Heart left ventricle (tissue), 16 donors: ENCODE data around the gene FBXO30. TPM values are rescaled to one million over a fixed set of nuclear protein-coding genes. Genes with fewer than 3 reads are reported as not detected.

ENCODE experiments used
- ATAC-seq, 4 donors: fragments of 200-7000 bp; cut with Tn5 transposase; one replicate each; pipeline ENCODE4 v1.9.1; 2020 to 2022; ENCODE audit warnings: moderate library complexity in 4 of 4, mild to moderate bottlenecking in 3 of 4, moderate number of reproducible peaks in 1 of 4
- DNase-seq, 5 donors: peaks; one replicate each; pipeline ENCODE4 v3.0.0-alpha.2; 2020
- H3K27ac ChIP-seq, 12 donors: fragments of 200-600 bp; sonication (generic) in 4 of 12; one replicate each; pipeline versions ENCODE4 v1.5.0 to v1.8.0; 2016 to 2022; ENCODE audit warnings: mild to moderate bottlenecking in 2 of 12
- H3K27me3 ChIP-seq, 9 donors: fragments of 200-600 bp; sonication (generic) in 2 of 9; one replicate each; pipeline versions ENCODE4 v1.5.1 to v1.8.0; 2016 to 2022; ENCODE audit warnings: mild to moderate bottlenecking in 3 of 9
- H3K36me3 ChIP-seq, 9 donors: fragments of 200-600 bp; sonication (generic) in 2 of 9; one replicate each; pipeline versions ENCODE4 v1.5.0 to v1.8.0; 2018 to 2022; ENCODE audit warnings: mild to moderate bottlenecking in 2 of 9
- H3K4me1 ChIP-seq, 12 donors: fragments of 200-600 bp; sonication (generic) in 4 of 12; one replicate each; pipeline versions ENCODE4 v1.5.0 to v1.8.0; 2016 to 2022; ENCODE audit warnings: mild to moderate bottlenecking in 3 of 12
- H3K4me3 ChIP-seq, 12 donors: fragments of 200-600 bp; sonication (generic) in 4 of 12; one replicate each; pipeline versions ENCODE4 v1.5.0 to v1.8.0; 2017 to 2022; ENCODE audit warnings: mild to moderate bottlenecking in 9 of 12, moderate library complexity in 4 of 12
- H3K9me3 ChIP-seq, 12 donors: fragments of 200-600 bp; sonication (generic) in 4 of 12; one replicate each; pipeline versions ENCODE4 v1.5.0 to v1.8.0; 2016 to 2022; ENCODE audit warnings: mild to moderate bottlenecking in 1 of 12
- POLR2A ChIP-seq, 2 donors: fragments of 450-650 bp; IDR thresholded peaks; one replicate each; pipeline ENCODE4 v1.6.1; 2017; ENCODE audit warnings: antibody characterized with exemption in 2 of 2, mild to moderate bottlenecking in 2 of 2, moderate library complexity in 2 of 2
- WGBS, 4 donors: extraction: QIAGEN DNeasy Blood & Tissue Kit in 2 of 4; methylation state at CpG; one replicate each; pipeline versions ENCODE4 v1.1.5 to v1.1.7; 2013 to 2018; 5-methylcytosine and 5-hydroxymethylcytosine counted together
- intact Hi-C, 10 donors: fragments of 100-400 bp; cut with DNase I; formaldehyde crosslinking; loops; one replicate each; pipeline versions ENCODE4 v1.11.1 to v1.14.2; 2022
- polyA plus RNA-seq, 2 donors: library from polyadenylated mRNA; stranded (reverse); fragments of 200-250 nt; gene quantifications; one replicate each; pipeline ENCODE4 v1.2.3, GENCODE V29; 2013
- total RNA-seq, 9 donors: library from RNA; depleted of rRNA in 2 of 9; stranded (reverse); fragments of >200 nt in 2 of 9; fragmentation: NEBNext Ultra II Directional in 3 of 9; extraction: Animal tissue kit (Norgen Biotek cat#: 25700) in 3 of 9; gene quantifications; one replicate each; pipeline versions ENCODE4 v1.1.0 to v1.2.4, GENCODE V29; 2016 to 2023
- TF ChIP-seq, protein P1 (sequence below), 12 donors: fragments of 200-600 bp; sonication (generic) in 4 of 12; IDR thresholded peaks; one replicate each; pipeline versions ENCODE4 v1.5.0 to v1.8.0; 2018 to 2022; ENCODE audit warnings: antibody characterized with exemption in 12 of 12, mild to moderate bottlenecking in 5 of 12
- donor health status: ischemic (EF 13 %, LVEDD 7.1; RV severe dilation, severe dysfunction).
- donor health status: healthy with polysubstance abuse.
- donor health status: DM: no; HTN: yes; CAD: no.
- donor health status: DM: no; HTN: no; CAD: no.
- donor health status: ischemic (EF 25% LVEDD 6.9; RV normal size, moderate dysfunction).
- donor health status: ischemic (EF 25% LVEDD 5.7; RV mildly dilated, moderate dysfunction).
- donor health status: healthy.
- donor health status: DM: yes; HTN: yes; CAD: no.
- donor health status: ischemic (EF 35%, LVEDD 5.7; RV mildly dilated, moderate dysfunction).
- donor health status: nonischemic (EF 11% LVEDD 7.7; RV severe dilation, severe dysfunction).
- donor health status: DM: yes; HTN: yes; CAD: no.
- donor health status: PGD.
- donor health status: ischemic (EF 29% LVEDD 5.4; RV normal size, mild dysfunction).
- donor health status: nonischemic (EF 23%, LVEDD 6.1; RV moderate dilation, normal function).

FBXO30 gene
- total and polyA plus RNA-seq, 11 donors: 7.0 to 17.1 (median 13.7) TPM

DNA sequence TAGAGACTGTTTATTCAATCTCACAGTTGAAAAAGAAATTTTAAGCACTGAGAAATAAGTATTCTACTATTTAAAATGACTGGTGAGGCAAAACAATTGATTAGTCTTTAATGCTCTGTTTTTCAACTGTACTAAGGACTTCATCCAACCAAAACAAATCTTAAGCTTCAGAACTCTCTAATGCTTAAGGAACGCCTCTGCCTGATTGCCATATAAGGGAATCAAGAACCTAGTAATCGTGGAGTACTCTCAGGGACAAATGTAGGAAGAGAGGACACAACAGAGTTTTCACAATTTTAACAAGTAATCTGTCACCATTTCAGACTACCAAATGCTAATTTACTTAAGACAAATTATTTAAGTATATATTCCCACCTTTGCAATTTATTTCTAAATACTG lies 16.1 kb downstream of the FBXO30 start:
- Histone ChIP-seq H3K27me3 (no peaks in the 10 kb centered on the region), H3K4me3 (no peak overlapping the region), H3K27ac (peak overlapping the region in 1 of 12 donors; percentile 33), H3K36me3 (peaks cover 0 to 39% (median 6%) of the 10 kb centered on the region in 9 donors), H3K9me3 (no peaks in the 10 kb centered on the region), H3K4me1 (peaks cover 0 to 34% (median 10%) of the 10 kb centered on the region in 12 donors)
- TF ChIP-seq POLR2A (IDR thresholded peaks at IDR 0.05): no peak
- TF ChIP-seq, protein P1, sequence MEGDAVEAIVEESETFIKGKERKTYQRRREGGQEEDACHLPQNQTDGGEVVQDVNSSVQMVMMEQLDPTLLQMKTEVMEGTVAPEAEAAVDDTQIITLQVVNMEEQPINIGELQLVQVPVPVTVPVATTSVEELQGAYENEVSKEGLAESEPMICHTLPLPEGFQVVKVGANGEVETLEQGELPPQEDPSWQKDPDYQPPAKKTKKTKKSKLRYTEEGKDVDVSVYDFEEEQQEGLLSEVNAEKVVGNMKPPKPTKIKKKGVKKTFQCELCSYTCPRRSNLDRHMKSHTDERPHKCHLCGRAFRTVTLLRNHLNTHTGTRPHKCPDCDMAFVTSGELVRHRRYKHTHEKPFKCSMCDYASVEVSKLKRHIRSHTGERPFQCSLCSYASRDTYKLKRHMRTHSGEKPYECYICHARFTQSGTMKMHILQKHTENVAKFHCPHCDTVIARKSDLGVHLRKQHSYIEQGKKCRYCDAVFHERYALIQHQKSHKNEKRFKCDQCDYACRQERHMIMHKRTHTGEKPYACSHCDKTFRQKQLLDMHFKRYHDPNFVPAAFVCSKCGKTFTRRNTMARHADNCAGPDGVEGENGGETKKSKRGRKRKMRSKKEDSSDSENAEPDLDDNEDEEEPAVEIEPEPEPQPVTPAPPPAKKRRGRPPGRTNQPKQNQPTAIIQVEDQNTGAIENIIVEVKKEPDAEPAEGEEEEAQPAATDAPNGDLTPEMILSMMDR (IDR thresholded peaks at IDR 0.05): no peak
- WGBS, 4 donors: 24 to 38% (median 29%) methylated on average over 2 of the region's 2 CpGs
- no peak for DNase-seq
- intact Hi-C loops: no loop called here
- peak in 2 of 4 donors; percentile 56 to 61 for ATAC-seq

DNA sequence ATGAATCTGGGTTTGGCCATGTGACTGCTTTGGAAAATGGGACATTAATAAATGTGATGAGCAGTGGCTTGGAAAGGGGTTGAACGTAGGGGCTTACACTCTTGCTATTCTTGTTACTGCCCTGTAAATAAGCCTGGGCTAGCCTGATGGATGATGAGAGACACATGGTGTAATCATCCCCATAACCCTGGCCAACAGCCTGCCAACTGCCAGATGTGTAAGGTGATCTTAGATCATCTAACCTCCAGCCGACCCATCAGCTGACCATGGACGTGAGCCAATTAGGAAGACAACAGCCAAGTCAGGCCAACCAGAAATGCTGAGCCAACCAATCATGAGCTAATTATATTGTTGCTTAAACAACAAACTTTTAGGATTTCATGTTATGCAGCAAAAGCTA lies 25.2 kb downstream of the FBXO30 start:
- WGBS, 4 donors: 56 to 64% (median 61%) methylated on average over 3 of the region's 3 CpGs
- H3K36me3 ChIP-seq: peaks cover 0 to 12% (median 0%) of the 10 kb centered on the region in 9 donors
- ATAC-seq (no peak), DNase-seq (peak in 1 of 5 donors; percentile 27)
- intact Hi-C loops: no loop called here
- peaks cover 0 to 9% (median 0%) of the 10 kb centered on the region in 12 donors for H3K4me1 ChIP-seq
- no peak overlapping the region for H3K27ac ChIP-seq
- peaks cover 0 to 25% (median 4%) of the 10 kb centered on the region in 12 donors for H3K9me3 ChIP-seq
- no peak for TF ChIP-seq POLR2A (IDR thresholded peaks at IDR 0.05)
- TF ChIP-seq, protein P1 (IDR thresholded peaks at IDR 0.05): no peak
- H3K4me3 ChIP-seq: no peak overlapping the region
- H3K27me3 ChIP-seq: no peaks in the 10 kb centered on the region

DNA sequence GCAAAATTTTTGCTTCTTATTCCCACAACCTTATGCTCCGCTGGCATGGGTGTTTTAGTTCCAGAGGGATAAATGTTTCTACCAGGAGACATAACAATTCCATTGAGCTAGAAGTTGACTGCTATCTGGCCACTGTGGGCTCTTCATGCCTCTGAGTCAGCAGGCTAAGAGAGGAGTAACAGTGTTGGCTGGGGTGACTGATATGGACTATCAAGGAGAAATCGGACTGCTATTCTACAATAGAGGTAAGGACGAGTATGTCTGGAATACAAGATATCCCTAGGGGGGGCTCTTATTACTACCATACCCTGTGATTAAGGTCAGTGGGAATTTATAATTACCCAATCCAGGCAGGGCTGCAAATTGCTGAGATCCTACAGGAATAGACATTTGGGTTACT lies 26.9 kb downstream of the FBXO30 start:
- Histone ChIP-seq H3K9me3 (peaks cover 0 to 29% (median 4%) of the 10 kb centered on the region in 12 donors), H3K4me3 (no peak overlapping the region), H3K27ac (no peak overlapping the region), H3K36me3 (peaks cover 0 to 8% (median 0%) of the 10 kb centered on the region in 9 donors), H3K27me3 (no peaks in the 10 kb centered on the region), H3K4me1 (peaks cover 0 to 17% (median 1%) of the 10 kb centered on the region in 12 donors)
- 75 to 83% (median 81%) methylated on average over 3 of the region's 3 CpGs for WGBS, 4 donors
- TF ChIP-seq, protein P1 (IDR thresholded peaks at IDR 0.05): no peak
- no peak for TF ChIP-seq POLR2A (IDR thresholded peaks at IDR 0.05)
- DNase-seq: no peak
- intact Hi-C loops: no loop called here
- no peak for ATAC-seq

DNA sequence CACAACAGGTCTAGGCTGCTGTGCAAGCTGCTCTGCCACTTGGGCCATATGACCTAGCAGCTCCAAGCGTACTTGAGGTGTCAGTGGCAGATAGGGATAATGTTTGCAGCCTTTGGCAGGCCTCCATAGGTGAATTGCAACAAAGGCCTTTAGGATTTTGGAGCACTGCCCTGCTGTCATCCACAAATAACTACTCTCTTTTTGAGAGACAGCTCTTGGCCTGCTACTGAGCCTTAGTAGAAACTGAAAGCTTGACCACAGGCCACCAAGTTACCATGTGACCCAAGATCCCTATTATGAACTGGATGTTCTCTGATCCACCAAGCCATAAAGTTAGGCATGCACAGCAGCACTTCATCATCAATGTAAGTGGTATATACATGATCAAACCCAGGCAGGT lies 29.9 kb downstream of the FBXO30 start:
- 50 to 67% (median 60%) methylated on average over 1 of the region's 1 CpG for WGBS, 4 donors
- Histone ChIP-seq H3K27me3 (no peaks in the 10 kb centered on the region), H3K4me1 (peaks cover 0 to 17% (median 1%) of the 10 kb centered on the region in 12 donors), H3K9me3 (peaks cover 0 to 20% (median 0%) of the 10 kb centered on the region in 12 donors), H3K4me3 (no peak overlapping the region), H3K27ac (no peak overlapping the region), H3K36me3 (no peaks in the 10 kb centered on the region)
- no peak for TF ChIP-seq POLR2A (IDR thresholded peaks at IDR 0.05)
- TF ChIP-seq, protein P1 (IDR thresholded peaks at IDR 0.05): no peak
- DNase-seq: peak in 4 of 5 donors; percentile 63 to 86 (median 68)
- ATAC-seq: peak; percentile 82 to 96 (median 93)
- intact Hi-C loops: no loop called here
